Hematopoietic multipotent progenitor cell (in vitro differentiated cells): Measurements from ENCODE around the gene UBE4A. TPM values are rescaled to one million over a fixed set of nuclear protein-coding genes. Genes with fewer than 3 reads are reported as not detected.
"Not testable (repeated sequence)": the region's sequence is repeated elsewhere in the genome, so short reads cannot be mapped to it uniquely, and the experiment has no call there.

Experiments used
- DNase-seq, 3 donors: peaks; one replicate each; pipeline ENCODE4 v3.0.0-alpha.2; 2011 to 2015; ENCODE audit warnings: low read depth in 2 of 3, low spot score in 2 of 3
- total RNA-seq: library from RNA; depleted of rRNA; stranded (reverse); fragments of >200 nt; gene quantifications from one replicate; pipeline ENCODE4 v1.2.3, GENCODE V29; 2012

UBE4A gene
- total RNA-seq, 1 donor = 26.4 TPM

DNA sequence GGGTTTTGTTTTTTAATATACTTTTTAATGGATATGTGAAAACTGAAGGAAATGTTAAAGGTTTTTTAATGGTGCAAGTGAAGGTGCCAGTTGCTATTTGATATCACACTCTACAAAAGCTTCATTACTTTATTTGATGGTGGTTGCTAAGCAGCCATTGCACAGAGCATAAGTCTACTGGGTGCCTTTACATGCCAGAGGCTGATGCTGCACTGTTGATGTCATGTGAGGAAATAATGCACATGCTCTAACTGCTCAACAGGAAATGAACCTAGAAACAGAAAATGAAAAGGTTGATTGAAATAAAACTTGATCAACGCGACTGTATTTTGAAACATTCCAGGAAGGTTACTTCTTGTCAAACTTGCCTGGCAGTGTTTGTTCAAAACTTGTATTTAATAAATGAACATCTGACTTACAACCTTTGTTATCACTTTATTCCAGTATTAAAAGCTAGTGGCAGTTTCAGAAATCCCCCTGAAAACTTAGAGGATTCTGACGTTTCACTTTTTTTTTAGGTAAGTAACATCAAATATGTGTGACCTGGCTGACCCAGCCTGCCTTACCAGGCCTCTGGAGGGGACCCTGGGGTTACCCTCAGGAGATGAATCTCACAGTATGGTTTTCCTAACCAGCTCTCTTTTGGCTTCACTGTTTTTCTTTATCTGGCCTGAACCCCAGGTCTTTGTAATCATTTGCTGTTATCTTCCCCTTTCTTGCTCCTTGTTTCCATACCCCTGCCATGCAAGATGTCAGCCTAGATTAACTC is 39.6 kb downstream of the UBE4A start:
- DNase-seq = peak in 1 of 3 donors; percentile 44

DNA sequence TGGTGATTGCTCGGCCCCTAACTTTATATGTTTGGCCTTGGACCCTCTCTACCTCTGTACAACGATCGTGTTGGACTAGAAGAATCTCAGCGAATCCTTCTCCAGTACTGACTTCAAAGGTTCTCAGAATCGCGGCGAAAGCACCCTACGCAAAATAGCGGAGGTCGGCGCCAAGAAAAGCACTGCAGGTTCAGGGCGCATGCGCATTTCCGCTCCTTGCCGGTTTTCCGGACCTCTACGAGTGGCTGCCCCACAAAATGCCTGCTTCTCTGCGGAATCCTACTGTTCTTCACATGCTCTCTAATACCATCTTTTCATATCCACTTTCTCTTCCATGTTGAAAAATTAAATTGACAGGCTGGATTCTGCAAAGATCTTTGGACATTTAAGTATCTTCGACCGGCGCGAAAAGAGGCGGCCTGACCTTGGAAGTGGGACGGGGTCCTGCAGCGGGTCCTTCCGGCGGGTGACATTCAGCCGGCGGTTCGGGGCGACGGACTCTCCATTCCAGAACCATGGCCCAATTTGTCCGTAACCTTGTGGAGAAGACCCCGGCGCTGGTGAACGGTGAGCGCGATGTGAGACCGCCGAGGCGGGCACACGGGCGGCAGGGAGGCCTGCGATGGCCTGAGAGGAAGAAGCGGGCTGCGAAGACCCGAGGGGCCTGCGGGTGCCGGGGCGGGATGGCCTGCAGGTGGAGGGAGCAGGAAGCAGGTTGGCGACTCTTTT is 41.9 kb downstream of the UBE4A start, which contains the start of gene ATP5MG:
ATP5MG (plus strand) TSS at position 456 of the 729 bp plus-strand sequence; CDS start at position 516, 60 bp downstream.
- DNase-seq = peak; percentile 89 to 94 (median 90)

DNA sequence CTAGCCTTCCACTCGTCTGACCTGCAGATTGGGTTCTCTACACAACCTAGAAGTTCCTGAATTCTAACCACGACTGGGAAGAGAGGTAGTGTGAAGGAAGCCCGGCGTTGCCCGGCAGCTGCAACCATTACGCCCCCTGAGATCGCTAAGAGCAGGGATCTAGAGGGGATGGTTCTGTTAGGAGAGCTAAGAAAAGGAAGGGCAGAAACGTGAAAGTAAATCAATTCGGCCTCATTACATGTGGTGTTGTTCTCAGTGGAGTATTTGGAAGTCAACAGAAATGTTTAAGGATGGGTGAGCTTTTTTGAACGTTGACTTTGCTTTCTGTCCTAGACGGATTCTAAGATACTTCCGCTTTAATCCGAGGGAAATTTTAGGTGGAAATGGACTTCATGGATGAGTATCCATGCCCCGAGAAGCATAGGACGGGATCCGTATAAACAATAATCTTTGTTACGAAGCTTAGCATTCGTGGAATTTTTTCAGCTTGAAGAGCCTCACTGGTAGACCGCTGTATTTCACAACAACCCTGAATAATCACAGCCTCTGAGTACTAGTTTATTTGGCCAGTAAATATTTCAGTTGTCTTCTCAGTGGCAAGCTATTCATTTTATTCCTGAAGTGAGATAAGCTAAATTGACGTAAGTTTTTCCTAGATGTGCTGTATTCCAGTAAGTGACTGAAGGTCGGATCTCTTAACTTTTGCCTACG is 42.6 kb downstream of the UBE4A start:
- DNase-seq = no peak

DNA sequence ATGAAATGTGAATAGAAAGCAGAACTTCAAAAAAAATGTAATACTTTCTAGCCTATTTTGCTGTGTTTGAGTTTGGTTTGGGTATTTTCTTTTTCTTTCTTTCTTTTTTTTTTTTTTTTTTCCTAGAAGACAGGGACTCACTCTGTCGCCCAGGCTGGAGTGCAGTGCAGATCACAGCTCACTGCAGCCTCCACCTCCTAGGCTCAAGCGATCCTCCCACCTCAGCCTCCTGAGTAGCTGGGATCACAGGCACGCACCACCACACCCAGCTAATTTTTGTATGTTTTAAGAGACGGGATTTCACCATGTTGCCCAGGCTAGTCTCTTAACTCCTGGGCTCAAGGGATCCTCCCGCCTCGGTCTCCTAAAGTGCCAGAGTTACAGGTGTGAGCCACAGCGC is 43.2 kb downstream of the UBE4A start:
- not testable (repeated sequence) for DNase-seq

DNA sequence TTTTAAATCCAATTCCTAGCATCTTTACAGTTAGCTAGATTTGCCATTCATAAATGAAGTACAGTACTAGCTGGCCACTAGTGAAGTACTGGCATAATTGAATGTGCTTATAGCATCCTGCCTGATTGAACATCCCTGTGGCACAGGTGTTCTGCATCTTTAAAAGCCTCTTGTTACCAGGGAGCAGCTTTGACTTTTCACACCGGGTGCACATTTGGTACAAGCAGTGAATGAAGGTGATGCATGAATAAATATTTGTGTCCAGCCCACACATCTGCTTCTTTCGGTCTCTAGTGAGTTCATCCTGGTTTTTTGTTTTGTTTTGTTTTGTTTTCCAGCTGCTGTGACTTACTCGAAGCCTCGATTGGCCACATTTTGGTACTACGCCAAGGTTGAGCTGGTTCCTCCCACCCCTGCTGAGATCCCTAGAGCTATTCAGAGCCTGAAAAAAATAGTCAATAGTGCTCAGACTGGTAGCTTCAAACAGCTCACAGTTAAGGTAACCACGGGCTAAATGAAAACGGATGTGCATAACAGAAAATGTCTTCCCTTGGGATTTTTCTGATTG is 47.3 kb downstream of the UBE4A start:
- no peak for DNase-seq

DNA sequence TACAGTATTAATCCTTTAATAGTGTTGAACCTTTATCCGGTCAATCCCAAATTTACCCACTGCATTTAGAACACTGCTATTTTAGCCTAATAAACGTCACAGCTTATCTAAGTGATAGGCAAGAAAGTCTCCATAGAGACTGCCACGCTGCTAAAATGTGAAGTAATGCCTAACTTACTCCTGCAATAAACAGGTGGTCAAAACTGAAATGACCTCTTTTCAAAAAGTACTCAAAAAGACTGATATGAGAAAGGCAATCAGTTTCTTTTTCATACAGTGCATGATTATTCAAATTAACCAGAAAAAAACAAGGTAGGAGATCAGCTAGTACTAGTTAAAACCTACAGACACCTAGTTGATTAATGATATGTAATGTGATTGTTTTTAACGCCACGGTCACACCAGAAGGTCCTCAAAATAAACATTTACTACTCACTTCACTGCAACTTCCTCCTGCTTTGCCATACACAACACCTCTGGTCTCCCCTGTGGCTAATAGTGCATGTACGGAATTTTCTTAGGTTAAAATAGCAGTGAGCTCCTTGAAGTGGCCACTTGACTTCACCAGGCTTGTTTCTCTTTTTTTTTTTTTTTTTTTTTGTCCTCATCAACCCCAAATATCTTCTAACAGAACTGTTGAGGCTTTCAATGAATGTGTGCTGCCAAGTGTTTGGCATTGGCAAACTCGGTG is 50.8 kb downstream of the UBE4A start:
- no peak for DNase-seq

DNA sequence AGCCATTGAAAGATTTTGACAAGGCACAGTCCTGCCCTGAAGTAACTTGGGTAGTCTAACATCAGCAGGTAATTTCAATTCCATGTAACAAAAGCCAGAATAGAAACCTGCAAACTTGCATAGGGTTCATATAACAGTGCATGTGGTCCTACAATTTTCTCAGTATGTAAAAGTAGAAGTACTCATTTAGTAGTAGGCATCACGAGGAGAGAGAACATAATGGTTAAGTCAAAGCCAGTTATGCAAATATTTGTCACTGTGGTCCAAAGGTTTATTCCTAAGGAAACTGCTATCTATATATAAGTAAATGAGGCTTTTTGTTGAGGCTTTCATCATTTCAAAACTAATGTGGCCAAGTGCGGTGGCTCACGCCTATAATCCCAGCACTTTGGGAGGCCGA is 52.1 kb downstream of the UBE4A start:
- DNase-seq = no peak

DNA sequence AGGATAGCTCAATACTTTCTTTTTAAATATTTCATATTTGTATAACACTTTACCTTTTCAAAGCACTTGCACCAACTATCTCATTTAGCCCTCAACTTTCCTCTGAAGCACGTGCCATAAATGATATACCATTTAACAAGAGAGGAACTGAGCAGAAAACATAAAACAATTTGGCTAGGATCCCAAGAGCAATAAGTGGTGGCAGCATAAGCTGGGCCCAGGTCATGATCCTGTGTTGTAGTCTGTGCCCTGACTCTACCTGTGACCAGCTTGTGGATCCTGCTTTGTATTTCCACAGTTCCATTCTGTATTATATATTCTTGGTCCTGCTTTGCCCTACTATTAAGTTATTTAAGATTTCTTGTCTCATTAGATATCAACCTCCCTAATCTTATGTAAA is 53.5 kb downstream of the UBE4A start:
- DNase-seq = no peak

DNA sequence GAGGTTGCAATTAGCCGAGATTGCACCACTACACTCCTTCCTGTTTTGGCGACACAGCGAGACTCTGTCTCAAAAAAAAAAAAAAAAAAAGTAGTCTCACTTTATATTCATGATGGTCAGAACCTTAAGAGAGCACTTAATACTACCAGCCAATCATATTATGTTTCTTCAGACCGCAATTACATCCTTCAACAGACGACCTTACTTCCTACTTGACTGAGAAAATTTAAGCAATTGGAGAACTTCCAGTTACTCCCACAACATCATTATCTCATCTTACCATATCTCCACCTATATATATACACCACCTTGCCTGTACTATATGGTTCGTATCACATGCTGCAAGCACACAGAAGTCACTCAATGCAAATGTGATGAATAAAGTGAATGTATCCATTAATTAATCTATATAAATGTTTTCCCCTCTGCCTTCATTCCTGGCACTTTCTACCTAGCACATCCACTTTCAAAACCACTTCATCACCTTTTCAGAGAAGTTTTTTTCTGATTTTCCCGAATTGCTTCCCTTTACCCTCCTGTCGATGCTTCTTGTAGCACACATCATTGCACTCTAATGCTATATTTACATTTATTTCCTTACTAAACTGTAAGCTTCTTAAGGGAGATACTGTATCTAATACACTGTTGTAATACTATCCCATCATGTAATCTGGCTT is 55.8 kb downstream of the UBE4A start:
- peak in 2 of 3 donors; percentile 55 to 72 for DNase-seq

DNA sequence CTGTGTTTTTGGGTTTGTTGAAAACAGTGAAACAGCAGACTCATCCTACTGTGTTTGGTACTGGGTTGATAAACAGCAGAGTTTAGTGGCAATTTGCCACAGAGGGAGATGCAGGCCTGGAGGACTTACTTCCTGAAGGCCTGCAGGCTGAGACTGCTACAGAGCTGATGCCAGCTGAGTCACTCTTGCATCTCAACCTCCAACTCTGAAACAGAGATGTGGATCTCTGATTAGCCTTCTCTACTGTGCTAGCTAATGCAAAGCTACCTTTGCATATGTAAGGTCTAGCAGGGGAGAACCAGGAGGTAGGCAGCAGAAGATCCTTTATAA is 56.3 kb downstream of the UBE4A start:
- DNase-seq = peak in 2 of 3 donors; percentile 90 to 96

DNA sequence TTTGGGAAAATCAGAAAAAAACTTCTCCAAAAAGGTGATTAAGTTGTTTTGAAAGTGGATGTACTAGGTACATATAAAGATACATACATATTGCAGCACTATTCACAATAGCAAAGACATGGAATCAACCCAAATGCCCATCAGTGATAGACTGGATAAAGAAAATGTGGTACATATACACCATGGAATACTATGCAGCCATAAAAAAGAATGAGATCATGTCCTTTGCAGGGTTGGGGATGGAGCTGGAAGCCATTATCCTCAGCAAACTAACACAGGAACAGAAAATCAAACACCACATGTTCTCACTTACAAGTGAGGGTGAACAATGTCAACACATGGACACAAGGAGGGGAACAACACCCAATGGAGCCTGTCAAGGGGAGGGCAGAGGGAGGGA is 57.5 kb downstream of the UBE4A start:
- not testable (repeated sequence) for DNase-seq

DNA sequence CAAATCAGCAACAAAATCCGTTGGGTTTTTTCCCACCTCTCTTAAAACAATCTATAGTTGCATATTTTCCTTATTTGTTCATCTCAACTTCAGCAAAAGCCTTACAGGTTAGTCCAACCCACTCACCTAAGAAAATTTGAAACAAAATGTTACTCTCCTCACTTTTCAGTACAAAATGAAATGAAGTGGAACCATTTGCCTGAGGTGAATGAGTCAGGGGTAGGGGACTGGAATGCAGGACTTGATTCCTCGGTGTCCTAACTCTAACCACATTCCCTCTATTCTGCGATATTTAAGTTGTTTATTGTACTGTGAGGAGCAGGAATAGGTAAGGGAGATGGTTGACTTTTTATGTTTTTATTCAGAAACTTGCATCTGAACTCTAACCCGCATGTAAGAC is 58.4 kb downstream of the UBE4A start:
- DNase-seq = no peak

DNA sequence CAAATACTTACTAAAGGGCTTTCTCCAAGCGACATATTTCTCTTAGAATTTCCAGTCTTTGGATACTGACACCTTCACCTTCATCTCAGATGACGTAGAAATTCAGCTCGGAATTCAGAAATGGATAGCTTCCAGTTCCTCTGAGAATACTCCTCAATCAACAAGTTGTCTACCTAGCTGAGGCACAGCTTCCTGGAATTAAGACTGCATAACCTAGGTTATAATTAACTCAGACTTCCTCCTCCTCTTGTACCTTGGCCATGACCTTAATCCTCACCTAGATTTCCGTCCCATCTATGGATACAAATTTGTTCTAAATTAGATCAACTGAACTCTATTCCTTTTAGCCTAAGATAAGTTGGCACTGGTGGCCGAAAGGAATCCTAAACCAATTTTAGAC is 59.4 kb downstream of the UBE4A start:
- no peak for DNase-seq

DNA sequence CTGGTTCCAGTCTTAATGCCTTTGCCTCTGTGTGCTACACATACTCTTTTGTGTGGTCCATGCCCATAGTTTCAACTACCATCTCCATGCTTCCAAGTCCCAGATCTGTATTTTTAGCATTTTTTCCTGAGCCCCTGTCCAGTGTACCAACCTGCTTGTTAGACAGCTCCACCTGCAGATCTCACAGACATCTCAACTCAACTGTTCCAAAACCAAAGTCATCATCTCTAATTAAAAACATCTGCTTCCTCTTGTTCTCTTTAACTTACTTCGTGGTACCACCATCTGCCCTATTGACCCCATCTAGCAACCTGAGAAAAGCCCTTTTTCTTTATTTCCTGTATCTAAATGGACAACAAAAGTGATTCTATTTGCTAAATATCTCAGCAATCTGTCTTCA is 68.3 kb downstream of the UBE4A start:
- peak in 1 of 3 donors; percentile 46 for DNase-seq

DNA sequence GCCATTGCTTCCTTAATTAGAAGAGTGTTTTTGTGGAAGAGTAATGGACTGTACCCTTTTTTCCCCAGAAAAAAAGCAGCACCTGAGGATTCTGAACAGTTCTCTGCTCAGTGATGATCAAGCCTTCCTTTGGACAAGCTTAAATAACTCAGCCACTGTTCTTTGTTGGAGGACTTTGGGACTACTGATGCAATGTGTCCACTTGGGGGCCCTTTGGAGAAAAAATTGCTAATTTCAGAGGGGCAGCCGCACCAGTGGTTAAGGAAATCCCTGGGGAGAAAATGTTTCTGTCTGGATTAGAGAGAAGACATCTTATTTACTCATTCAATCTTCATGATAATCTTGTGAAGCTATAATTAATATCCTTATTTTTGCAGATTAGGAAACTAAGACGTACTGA is 71.6 kb downstream of the UBE4A start:
- DNase-seq = peak in 1 of 3 donors; percentile 20

DNA sequence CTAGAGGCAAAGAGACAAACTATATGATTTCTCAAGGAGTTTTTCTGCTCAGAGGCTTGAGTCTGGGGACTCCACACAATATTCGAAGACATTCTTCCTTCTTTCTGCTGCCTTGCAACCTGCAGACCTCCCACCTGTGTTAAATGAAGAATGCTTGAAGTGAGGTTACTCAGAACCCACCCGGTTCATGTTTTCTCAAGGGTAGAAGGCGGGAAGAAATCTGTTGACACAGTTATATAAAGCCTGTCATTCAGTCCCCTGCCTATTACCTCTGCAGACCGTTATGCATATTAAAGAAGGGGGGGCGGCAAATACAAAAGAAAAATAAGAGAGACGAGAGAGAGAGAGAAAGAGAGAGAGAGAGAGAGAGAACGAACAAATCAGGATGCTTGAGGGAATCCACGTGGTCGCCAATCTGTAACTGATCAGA is 74.7 kb downstream of the UBE4A start:
- peak in 1 of 3 donors; percentile 33 for DNase-seq

DNA sequence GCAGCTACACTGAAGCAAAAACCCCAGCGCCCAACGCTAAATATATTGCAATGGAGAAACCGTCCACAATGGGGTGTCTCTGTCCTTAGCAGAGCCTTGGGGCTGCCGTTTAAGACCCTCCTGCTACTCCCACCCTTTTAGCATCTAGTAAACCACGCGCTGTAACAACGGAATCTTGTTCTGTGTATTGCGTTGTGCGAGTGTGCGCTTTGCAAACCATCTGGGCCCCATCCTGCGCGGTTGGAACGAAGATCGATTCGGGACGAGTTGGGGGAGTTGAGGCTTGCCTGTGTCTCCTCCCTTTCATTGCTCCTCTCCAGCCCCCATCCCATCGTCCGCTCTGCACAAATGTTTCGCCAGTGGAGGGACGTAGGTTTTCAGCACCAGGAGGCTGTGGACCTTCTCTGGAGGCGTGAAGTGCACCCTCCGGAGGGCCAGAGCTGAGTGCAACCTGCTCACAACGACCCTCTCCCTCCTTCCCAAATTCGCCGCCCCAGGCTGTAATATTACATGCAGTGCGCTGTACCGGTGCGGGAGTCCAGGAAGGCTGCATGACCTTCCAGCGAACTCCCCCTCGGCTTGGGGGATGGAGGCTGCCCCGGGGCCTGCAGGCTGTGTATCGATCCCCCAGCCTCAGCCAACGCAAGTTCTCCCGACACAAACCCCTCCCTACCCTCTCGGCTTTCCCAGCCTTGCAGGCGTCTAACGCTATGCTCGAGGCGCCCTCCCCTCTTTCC is 75.3 kb downstream of the UBE4A start:
- peak in 2 of 3 donors; percentile 51 to 57 for DNase-seq

DNA sequence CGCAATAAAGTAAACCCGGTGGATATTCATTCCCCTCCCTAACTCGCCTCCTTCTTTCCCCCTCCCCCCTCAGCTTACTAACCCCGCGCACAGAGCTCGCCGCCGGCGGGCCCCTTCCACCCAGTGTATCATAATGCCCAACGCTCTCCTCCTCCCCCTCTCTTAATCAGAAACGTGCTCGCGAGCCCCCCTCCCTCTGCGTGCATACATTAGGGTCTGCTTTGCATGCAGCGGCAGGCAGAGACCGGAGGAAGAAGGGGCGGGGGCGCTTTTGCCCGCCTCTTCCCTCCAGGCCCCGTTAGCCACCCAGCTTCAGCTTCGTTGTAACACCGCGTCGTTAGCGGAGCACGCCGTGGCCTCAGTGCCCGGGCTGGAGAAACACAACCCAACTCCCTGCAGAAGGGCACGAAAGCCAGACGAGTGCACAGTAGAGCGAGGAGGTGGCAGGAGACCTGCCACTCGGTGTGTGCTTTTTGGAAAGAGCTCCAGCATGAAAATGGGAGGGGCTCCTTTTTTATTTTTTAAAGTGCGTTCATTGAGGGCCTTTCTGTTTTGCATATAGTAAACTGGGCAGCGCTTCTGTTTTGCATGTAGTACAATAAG is 76.0 kb downstream of the UBE4A start:
- peak in 2 of 3 donors; percentile 75 for DNase-seq
